ENCODE results near the gene HMGXB4. TPM values are rescaled to one million over a fixed set of nuclear protein-coding genes. Genes with fewer than 3 reads are reported as not detected.

The HMGXB4 gene
- total and polyA plus RNA-seq, 2 of the 4 experiments (the other 2 are of a cell fraction) = 11.8 to 18.5 TPM

DNA sequence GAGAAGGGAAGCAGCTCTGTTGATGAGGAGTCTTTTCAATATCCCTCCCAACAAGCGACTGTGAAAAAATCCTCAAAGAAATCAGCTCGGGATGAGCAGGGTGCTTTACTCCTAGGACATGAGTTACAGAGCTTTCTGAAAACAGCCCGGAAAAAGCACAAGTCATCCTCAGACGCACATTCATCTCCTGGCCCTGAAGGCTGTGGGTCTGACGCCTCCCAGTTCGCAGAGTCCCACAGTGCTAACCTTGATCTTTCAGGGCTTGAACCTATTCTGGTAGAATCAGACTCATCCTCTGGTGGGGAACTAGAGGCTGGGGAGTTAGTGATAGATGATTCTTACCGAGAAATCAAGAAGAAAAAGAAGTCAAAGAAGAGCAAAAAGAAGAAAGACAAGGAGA lies 7.7 kb downstream of the HMGXB4 start:
- Histone ChIP-seq H3K79me1 (ENCODE audit: low read depth in 1 of 2, low read length in 2 of 2) (peaks cover 37 to 55% of the 10 kb centered on the region in 2 experiments), H2BK120ac (ENCODE audit: low read depth, low read length) (no peak overlapping the region), H4K91ac (ENCODE audit: insufficient read depth, low read depth, low read length) (no peak overlapping the region), H2BK15ac (ENCODE audit: low read depth, low read length) (no peak overlapping the region), H4K8ac (ENCODE audit: low read depth in 2 of 2, low read length in 2 of 2) (no peak overlapping the region), H3K4me1 (ENCODE audit: control insufficient read depth, insufficient read depth, low read length) (no peaks in the 10 kb centered on the region; the same call in 1 of the 2 replicates), H2AFZ (replicated peaks; ENCODE audit: low read length, poor library complexity) (no peak overlapping the region), H3K4ac (ENCODE audit: low read depth, low read length) (no peak overlapping the region), H3K9me3 (ENCODE audit: control insufficient read depth, insufficient read depth, low read length) (no peaks in the 10 kb centered on the region), H3K9me1 (ENCODE audit: insufficient read depth, low read length) (0 out of 2 replicates have a peak, but pooled peaks cover 5% of the 10 kb centered on the region), H3K27me3 (ENCODE audit: control insufficient read depth, insufficient read depth, low read length) (no peaks in the 10 kb centered on the region), H2AK5ac (ENCODE audit: low read depth, low read length) (no peak overlapping the region), H3K4me2 (ENCODE audit: low read depth, low read length) (no peak overlapping the region), H3K36me3 (ENCODE audit: control insufficient read depth, insufficient read depth, low read length) (peaks cover 47% of the 10 kb centered on the region), H3K56ac (ENCODE audit: extremely low read depth, insufficient read depth, low read length) (no peak overlapping the region), H3K27ac (ENCODE audit: insufficient read depth, low read length) (no peak overlapping the region), H3K14ac (replicated peaks; ENCODE audit: low read depth, low read length) (no peak overlapping the region), H3K9ac (ENCODE audit: low read depth, low read length) (no peak overlapping the region), H3K4me3 (ENCODE audit: insufficient read depth, low read depth, low read length) (no peak overlapping the region), H2BK20ac (ENCODE audit: low read depth, low read length) (no peak overlapping the region), H4K20me1 (ENCODE audit: insufficient read depth, low read length) (peaks cover 6% of the 10 kb centered on the region; the same call in 1 of the 2 replicates), H3K23ac (ENCODE audit: low read depth, low read length) (no peak overlapping the region), H4K5ac (ENCODE audit: low read depth, low read length) (no peak overlapping the region), H2AK9ac (replicated peaks; ENCODE audit: low read depth, low read length, poor library complexity) (no peak overlapping the region), H3K18ac (ENCODE audit: low read depth, low read length) (no peak overlapping the region), H2BK5ac (ENCODE audit: low read depth, low read length, poor library complexity, severe bottlenecking) (no peak overlapping the region)
- WGBS, 2 experiments (ENCODE audit: extremely low coverage in 2 of 2, insufficient read length in 1 of 2) = no CpG with 5 or more reads among the region's 7 CpGs
- DNase-seq (no peak), ATAC-seq (ENCODE audit: low read depth) (no peak)
- dilution Hi-C loops (cut with HindIII; ENCODE audit: low sequenced_read_pairs, unreplicated experiment) (no loop called here), intact Hi-C loops (cut with micrococcal nuclease) (no loop called here), in situ Hi-C loops (cut with MboI; ENCODE audit: low sequenced_read_pairs) (no loop called here)
- POLR2A ChIA-PET (ENCODE audit: unreplicated experiment) = no interaction called here
- BruUV-seq (replicated peaks) = no TSS peak
- CTCF ChIA-PET = no interaction called here
- TF ChIP-seq RCOR1 (IDR thresholded peaks at IDR 0.05; ENCODE audit: insufficient replicate concordance, low read length) = no peak
- TF ChIP-seq MAZ (IDR thresholded peaks at IDR 0.05; ENCODE audit: borderline replicate concordance, low read depth, low read length) = no peak
- TF ChIP-seq BHLHE40 (IDR thresholded peaks at IDR 0.05; ENCODE audit: low read depth, low read length) = no peak
- no peak for TF ChIP-seq USF2 (IDR thresholded peaks at IDR 0.05; ENCODE audit: low read depth, low read length)
- TF ChIP-seq MXI1 (IDR thresholded peaks at IDR 0.05; ENCODE audit: borderline replicate concordance, low read depth, low read length) = no peak
- no peak for TF ChIP-seq FOS (IDR thresholded peaks at IDR 0.05; ENCODE audit: low read depth, low read length)
- no peak for TF ChIP-seq MAFK (IDR thresholded peaks at IDR 0.05; ENCODE audit: low read depth, low read length)
- no peak for TF ChIP-seq CHD1 (IDR thresholded peaks at IDR 0.05; ENCODE audit: low read depth, low read length)

Measured in IMR-90 (cell line).